Psoas muscle (tissue), 8 donors: ENCODE results near the gene IFNA7. TPM values are rescaled to one million over a fixed set of nuclear protein-coding genes. Genes with fewer than 3 reads are reported as not detected.
"Not testable (repeated sequence)": the region's sequence is repeated elsewhere in the genome, so short reads cannot be mapped to it uniquely, and the experiment has no call there.

Experiments
- ATAC-seq, 4 donors: fragments of 200-7000 bp; cut with Tn5 transposase; one replicate each; pipeline ENCODE4 v1.9.1; 2020; ENCODE audit warnings: moderate library complexity in 3 of 4, mild to moderate bottlenecking in 2 of 4
- DNase-seq, 2 donors: peaks; one replicate each; pipeline ENCODE4 v3.0.0-alpha.2; 2020
- H3K27ac ChIP-seq: fragments of 200-600 bp; one replicate; pipeline ENCODE4 v1.8.0; 2022
- H3K27me3 ChIP-seq, 3 donors: fragments of 200-600 bp in 1 of 3; one replicate each; pipeline versions ENCODE4 v1.6.1 to v1.8.0; 2013 to 2022; ENCODE audit warnings: low read length in 2 of 3, mild to moderate bottlenecking in 2 of 3, moderate library complexity in 1 of 3; ENCODE audit not compliant: insufficient read depth in 3 of 3
- H3K36me3 ChIP-seq, 2 donors: fragments of 200-600 bp in 1 of 2; one replicate each; pipeline versions ENCODE4 v1.6.1 to v1.8.0; 2013 to 2022; ENCODE audit warnings: low read depth in 1 of 2, mild to moderate bottlenecking in 1 of 2, moderate library complexity in 1 of 2; ENCODE audit not compliant: insufficient read depth in 1 of 2
- H3K4me1 ChIP-seq: fragments of 200-600 bp; one replicate; pipeline ENCODE4 v1.8.0; 2022
- H3K4me3 ChIP-seq: fragments of 200-600 bp; one replicate; pipeline ENCODE4 v1.8.0; 2022; ENCODE audit warnings: mild to moderate bottlenecking
- H3K9me3 ChIP-seq: fragments of 200-600 bp; one replicate; pipeline ENCODE4 v1.8.0; 2022
- WGBS, 3 donors: extraction: QIAGEN DNeasy Blood & Tissue Kit; methylation state at CpG; one replicate each; pipeline versions ENCODE4 v1.1.6 to v1.1.7; 2013; 5-methylcytosine and 5-hydroxymethylcytosine counted together
- intact Hi-C, 2 donors: fragments of 100-400 bp; cut with DNase I; formaldehyde crosslinking; loops; one replicate each; pipeline versions ENCODE4 v1.11.0 to v1.14.2; 2022
- polyA plus RNA-seq, 3 donors: library from polyadenylated mRNA; stranded (reverse); fragments of 200-250 nt; gene quantifications; one replicate each; pipeline ENCODE4 v1.2.3, GENCODE V29; 2013
- total RNA-seq, 4 donors: library from RNA; stranded (reverse); fragmentation: NEBNext Ultra II Directional in 2 of 4; extraction: Animal tissue kit (Norgen Biotek cat#: 25700) in 2 of 4; gene quantifications; one replicate each; pipeline versions ENCODE4 v1.2.1 to v1.2.4, GENCODE V29; 2021 to 2023
- TF ChIP-seq, protein P1 (sequence below): fragments of 200-600 bp; IDR thresholded peaks from one replicate; pipeline ENCODE4 v1.8.0; 2022; ENCODE audit warnings: antibody characterized with exemption
- donor health status: healthy with polysubstance abuse.
- donor health status: DM: no; HTN: no; CAD: no; lungs with moderate emphysema.
- donor health status: Bipolar disorder and iron deficiency.
- donor health status: healthy.
- donor health status: DM: yes; HTN: yes; CAD: no.
- donor health status: DM: no; HTN: no; CAD: no.
- donor health status: DM: no; HTN: no; CAD: no.
- donor health status: DM: yes; HTN: yes; CAD: no.

Gene IFNA7
- total and polyA plus RNA-seq, 7 donors, result not detected

DNA sequence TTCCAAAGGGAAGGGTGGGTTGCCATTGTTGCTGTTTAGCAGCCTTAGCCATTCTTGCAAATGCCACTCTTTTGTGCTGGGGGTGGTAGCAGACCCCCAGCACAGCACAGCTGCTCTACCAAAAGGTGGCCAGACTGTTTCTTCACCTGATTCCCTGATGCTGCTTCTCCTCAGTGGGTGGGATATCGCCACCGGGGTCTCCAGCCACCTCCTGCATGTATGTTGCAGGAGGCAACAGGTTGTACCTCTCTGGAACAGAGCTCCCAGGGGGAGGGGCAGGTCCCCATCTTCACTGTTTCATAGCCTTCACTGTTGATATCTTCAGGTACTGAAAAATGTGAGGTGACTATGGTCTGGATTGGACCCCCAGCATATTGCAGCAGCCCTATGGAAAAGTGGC lies 8.8 kb upstream of the IFNA7 start:
- ATAC-seq, H3K36me3 ChIP-seq, H3K27me3 ChIP-seq, H3K27ac ChIP-seq, H3K9me3 ChIP-seq, H3K4me1 ChIP-seq, DNase-seq, intact Hi-C loops, H3K4me3 ChIP-seq: not testable (repeated sequence)
- 89 to 100% (median 93%) methylated on average over 2 of the region's 2 CpGs for WGBS, 3 donors

GRCh38 chr9:21210311-21210710 lies 8.3 kb upstream of the IFNA7 start:
- DNase-seq, result no peak
- H3K27me3 ChIP-seq, result no peaks in the 10 kb centered on the region
- no peaks in the 10 kb centered on the region for H3K9me3 ChIP-seq
- no peaks in the 10 kb centered on the region for H3K36me3 ChIP-seq
- no peak overlapping the region for H3K4me3 ChIP-seq
- no peak for ATAC-seq
- 87 to 92% (median 90%) methylated on average over 7 of the region's 7 CpGs for WGBS, 3 donors
- TF ChIP-seq, protein P1, sequence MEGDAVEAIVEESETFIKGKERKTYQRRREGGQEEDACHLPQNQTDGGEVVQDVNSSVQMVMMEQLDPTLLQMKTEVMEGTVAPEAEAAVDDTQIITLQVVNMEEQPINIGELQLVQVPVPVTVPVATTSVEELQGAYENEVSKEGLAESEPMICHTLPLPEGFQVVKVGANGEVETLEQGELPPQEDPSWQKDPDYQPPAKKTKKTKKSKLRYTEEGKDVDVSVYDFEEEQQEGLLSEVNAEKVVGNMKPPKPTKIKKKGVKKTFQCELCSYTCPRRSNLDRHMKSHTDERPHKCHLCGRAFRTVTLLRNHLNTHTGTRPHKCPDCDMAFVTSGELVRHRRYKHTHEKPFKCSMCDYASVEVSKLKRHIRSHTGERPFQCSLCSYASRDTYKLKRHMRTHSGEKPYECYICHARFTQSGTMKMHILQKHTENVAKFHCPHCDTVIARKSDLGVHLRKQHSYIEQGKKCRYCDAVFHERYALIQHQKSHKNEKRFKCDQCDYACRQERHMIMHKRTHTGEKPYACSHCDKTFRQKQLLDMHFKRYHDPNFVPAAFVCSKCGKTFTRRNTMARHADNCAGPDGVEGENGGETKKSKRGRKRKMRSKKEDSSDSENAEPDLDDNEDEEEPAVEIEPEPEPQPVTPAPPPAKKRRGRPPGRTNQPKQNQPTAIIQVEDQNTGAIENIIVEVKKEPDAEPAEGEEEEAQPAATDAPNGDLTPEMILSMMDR, result no peak
- intact Hi-C loops, result no loop called here
- H3K27ac ChIP-seq, result no peak overlapping the region
- no peaks in the 10 kb centered on the region for H3K4me1 ChIP-seq

DNA sequence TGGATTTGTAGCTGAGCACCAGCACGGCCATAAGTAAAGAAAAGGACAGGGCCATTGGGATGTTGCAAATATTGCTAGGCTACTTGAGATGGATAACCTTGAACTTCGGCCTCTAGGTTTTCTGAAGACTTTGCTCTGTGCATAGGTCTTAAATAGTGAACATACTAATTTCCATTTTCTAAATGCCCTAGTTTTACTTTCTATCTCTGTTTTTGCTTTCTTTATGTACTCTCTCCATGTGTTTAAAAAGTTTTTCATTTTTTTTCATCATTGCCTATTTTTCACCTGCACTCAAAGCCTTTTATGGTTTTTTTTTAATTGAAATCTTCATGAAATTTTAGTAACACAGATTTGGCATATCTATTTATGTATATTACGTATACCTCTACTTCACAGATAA lies 5.0 kb upstream of the IFNA7 start, which contains the start of gene IFNA10:
IFNA10 (minus strand) TSS at position 101 of the 400 bp plus-strand sequence; CDS start at position 55, 46 bp downstream.
- WGBS, 3 donors, result 76 to 83% (median 80%) methylated on average over 3 of the region's 3 CpGs
- H3K4me3 ChIP-seq, intact Hi-C loops: not testable (repeated sequence)

DNA sequence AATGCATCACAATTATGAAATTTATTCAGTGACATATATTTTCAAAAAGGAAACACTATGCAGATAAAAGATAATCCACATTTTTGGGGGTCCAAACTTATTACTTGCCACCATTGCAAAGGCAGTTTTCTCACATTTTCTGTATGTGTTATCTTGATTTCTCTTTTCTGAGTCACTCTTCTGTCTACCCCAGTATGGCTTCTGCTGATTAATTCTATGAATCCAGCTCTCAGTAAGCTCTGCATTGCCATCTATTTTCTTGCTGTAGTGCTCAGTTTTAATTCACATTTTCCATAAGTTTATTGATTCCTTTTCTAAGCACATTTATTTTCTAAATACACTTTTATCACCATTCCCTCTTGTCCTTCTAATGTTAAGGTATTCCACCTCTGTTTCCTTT lies 3.2 kb upstream of the IFNA7 start:
- no peak overlapping the region for H3K4me3 ChIP-seq
- H3K4me1 ChIP-seq, result no peaks in the 10 kb centered on the region
- no peak for DNase-seq
- ATAC-seq, result no peak
- H3K9me3 ChIP-seq, result no peaks in the 10 kb centered on the region
- TF ChIP-seq, protein P1, result no peak
- H3K27me3 ChIP-seq, result no peaks in the 10 kb centered on the region
- H3K27ac ChIP-seq, result no peak overlapping the region
- H3K36me3 ChIP-seq, result no peaks in the 10 kb centered on the region
- intact Hi-C loops, result no loop called here

More for the DNA sequence above, 5.0 kb upstream of the IFNA7 start, which contains the start of gene IFNA10:
- H3K36me3 ChIP-seq, DNase-seq, H3K9me3 ChIP-seq, ATAC-seq, H3K4me1 ChIP-seq, H3K27me3 ChIP-seq, H3K27ac ChIP-seq: not testable (repeated sequence)

DNA sequence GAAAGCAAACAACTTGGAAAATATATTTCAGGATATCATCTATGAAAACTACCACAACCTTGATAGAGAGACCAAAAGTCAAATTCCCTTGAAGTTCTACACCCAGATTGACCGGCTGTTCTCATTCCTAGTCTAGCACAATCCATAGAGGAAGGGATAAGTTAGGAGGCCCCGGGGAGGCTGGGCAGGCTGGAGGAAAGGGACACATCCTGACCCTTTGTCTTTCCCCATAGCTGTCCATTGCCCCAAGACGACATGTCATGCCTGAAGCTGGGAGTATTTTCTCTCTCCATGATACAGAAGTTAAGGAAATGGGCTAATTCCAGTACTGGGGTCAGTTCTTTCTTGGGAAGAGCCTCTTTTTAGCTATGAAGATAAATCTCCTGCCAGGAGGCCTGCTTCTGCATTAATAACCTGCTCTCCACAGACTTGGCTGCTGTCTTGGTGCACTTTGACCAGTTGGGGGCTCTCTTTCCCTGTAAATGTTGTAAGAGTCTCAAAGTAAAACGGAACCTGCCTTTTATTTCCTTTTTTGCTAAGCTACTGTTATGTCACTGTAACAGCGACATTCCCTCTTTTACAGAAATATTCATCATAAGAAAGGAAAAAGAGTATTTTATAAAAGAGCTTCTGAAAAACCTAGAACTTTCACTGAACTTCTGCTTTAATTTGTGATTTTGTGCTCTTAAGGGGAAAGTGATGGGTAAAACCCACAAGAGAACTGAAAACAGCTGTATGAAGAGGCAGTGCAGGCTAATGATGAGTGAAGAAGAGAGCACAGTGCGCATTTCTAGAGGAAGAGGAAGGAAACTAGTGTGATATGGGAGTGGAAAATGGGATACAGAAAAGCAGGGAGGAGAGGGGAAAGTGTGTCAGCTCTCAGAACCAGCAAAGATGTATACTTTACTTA lies 6.9 kb downstream of the IFNA7 start:
- H3K9me3 ChIP-seq, H3K27me3 ChIP-seq, DNase-seq, H3K27ac ChIP-seq, H3K4me1 ChIP-seq, ATAC-seq, intact Hi-C loops, H3K4me3 ChIP-seq, H3K36me3 ChIP-seq: not testable (repeated sequence)
- TF ChIP-seq, protein P1, result peak; percentile 24
- WGBS, 3 donors, result 35 to 46% (median 41%) methylated on average over 6 of the region's 6 CpGs

DNA sequence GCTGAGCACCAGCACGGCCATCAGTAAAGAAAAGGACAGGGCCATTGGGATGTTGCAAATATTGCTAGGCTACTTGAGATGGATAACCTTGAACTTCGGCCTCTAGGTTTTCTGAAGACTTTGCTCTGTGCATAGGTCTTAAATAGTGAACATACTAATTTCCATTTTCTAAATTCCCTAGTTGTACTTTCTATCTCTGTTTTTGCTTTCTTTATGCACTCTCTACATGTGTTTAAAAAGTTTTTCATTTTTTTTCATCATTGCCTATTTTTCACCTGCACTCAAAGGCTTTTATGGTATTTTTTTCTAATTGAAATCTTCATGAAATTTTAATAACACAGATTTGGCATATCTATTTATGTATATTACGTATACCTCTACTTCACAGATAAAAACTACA lies 14.5 kb downstream of the IFNA7 start, which contains the start of gene IFNA4:
IFNA4 (minus strand) TSS at position 101 of the 400 bp plus-strand sequence; CDS start at position 45, 56 bp downstream.
- H3K27ac ChIP-seq, H3K4me3 ChIP-seq, H3K4me1 ChIP-seq, ATAC-seq, H3K9me3 ChIP-seq, DNase-seq, intact Hi-C loops, H3K27me3 ChIP-seq, H3K36me3 ChIP-seq: not testable (repeated sequence)
- 81 to 88% (median 86%) methylated on average over 3 of the region's 3 CpGs for WGBS, 3 donors

- H3K4me1 ChIP-seq, H3K27me3 ChIP-seq, H3K9me3 ChIP-seq, DNase-seq, intact Hi-C loops, ATAC-seq, H3K4me3 ChIP-seq, H3K27ac ChIP-seq, H3K36me3 ChIP-seq: not testable (repeated sequence)
- 33 to 51% (median 39%) methylated on average over 4 of the region's 4 CpGs for WGBS, 3 donors
Measured at GRCh38 chr9:21182810-21183736, 18.9 kb downstream of the IFNA7 start.
